HK-2 (cell line): Measurements from ENCODE around the gene RHOT2.
"Not testable (repeated sequence)": the region's sequence is repeated elsewhere in the genome, so short reads cannot be mapped to it uniquely, and the experiment has no call there.

Experiments used
- DNase-seq: peaks from one replicate; pipeline ENCODE4 v3.0.0-alpha.2; 2018; ENCODE audit not compliant: unreplicated experiment

Gene RHOT2

GRCh38 chr16:680967-681745 lies 13.2 kb downstream of the RHOT2 start:
- DNase-seq: peak; percentile 45

GRCh38 chr16:681746-682427 lies 14.0 kb downstream of the RHOT2 start:
- DNase-seq: no peak

GRCh38 chr16:682493-683395 lies 14.8 kb downstream of the RHOT2 start:
- DNase-seq: no peak

- DNase-seq: no peak
Observed at GRCh38 chr16:683396-684070, 15.6 kb downstream of the RHOT2 start.

- peak; percentile 89 for DNase-seq
Observed at GRCh38 chr16:684071-684794, 16.3 kb downstream of the RHOT2 start, which contains the start of gene JMJD8. TSS of gene JMJD8 (minus strand) at chr16:684334. CDS start at chr16:684319, 15 bp downstream.

- no peak for DNase-seq
Observed at GRCh38 chr16:684961-685696, 17.2 kb downstream of the RHOT2 start.

GRCh38 chr16:685967-686366 lies 18.0 kb downstream of the RHOT2 start:
- no peak for DNase-seq

GRCh38 chr16:686459-687260 lies 18.7 kb downstream of the RHOT2 start:
- DNase-seq: no peak

- no peak for DNase-seq
Observed at GRCh38 chr16:687499-687898, 19.6 kb downstream of the RHOT2 start.

- no peak for DNase-seq
Observed at GRCh38 chr16:689175-689897, 21.4 kb downstream of the RHOT2 start.

GRCh38 chr16:691242-691641 lies 23.3 kb downstream of the RHOT2 start:
- DNase-seq: not testable (repeated sequence)

- DNase-seq: no peak
Observed at GRCh38 chr16:692356-693108, 24.6 kb downstream of the RHOT2 start.

- DNase-seq: no peak
Observed at GRCh38 chr16:693364-693763, 25.4 kb downstream of the RHOT2 start.

GRCh38 chr16:693766-694165 lies 25.8 kb downstream of the RHOT2 start:
- no peak for DNase-seq

GRCh38 chr16:694187-694862 lies 26.4 kb downstream of the RHOT2 start:
- no peak for DNase-seq

GRCh38 chr16:694863-695354 lies 27.0 kb downstream of the RHOT2 start:
- DNase-seq: no peak
